Fibroblast of upper back skin (primary cell): ENCODE results near the gene HARS1.
A peak's percentile ranks its signal among the peaks of the same experiment; 100 is the strongest.
"Not testable (repeated sequence)": the region's sequence is repeated elsewhere in the genome, so short reads cannot be mapped to it uniquely, and the experiment has no call there.

Experiments used
- DNase-seq: peaks from one replicate; pipeline ENCODE4 v3.0.0-alpha.2; 2013

Gene HARS1

DNA sequence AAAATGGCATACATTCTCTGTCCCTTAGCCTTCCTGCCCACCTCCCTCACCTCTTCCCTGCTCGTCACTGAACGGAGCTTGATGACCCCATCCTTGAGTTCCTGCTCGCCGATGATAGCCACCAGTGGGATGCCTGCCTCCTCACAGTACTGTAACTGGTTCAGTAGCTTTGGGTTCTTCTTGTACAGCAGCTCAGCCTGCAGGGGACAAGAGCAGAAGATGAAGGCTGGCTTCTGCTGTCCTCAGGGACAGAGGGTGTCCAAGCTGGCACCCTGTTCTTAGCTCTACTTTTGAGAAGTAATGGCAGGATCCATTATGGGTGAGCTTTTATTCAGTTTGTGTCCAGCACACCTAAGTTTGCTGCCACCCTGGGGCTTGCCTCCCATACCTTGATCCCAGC, 16.5 kb downstream of the HARS1 start:
- DNase-seq, result no peak

DNA sequence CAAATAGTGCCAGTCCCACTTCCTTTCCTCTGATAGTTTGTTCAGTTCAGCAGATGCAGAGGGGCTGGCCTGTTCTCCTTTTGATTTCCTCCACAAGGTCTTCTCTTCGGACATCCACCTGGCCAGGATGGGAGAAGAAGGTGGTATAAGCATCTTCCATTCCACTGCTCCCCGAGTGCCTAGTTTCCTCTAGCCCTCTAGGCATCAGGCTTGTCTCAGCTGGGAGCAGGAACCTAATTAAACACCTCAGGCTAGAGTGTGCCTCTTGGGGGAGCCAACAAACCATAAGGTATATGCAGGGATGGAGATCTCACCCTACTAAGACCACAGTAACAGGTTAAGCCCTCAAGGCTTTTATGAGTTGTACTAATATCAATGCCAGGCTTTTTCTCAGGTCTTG, 17.0 kb downstream of the HARS1 start:
- DNase-seq, result no peak

DNA sequence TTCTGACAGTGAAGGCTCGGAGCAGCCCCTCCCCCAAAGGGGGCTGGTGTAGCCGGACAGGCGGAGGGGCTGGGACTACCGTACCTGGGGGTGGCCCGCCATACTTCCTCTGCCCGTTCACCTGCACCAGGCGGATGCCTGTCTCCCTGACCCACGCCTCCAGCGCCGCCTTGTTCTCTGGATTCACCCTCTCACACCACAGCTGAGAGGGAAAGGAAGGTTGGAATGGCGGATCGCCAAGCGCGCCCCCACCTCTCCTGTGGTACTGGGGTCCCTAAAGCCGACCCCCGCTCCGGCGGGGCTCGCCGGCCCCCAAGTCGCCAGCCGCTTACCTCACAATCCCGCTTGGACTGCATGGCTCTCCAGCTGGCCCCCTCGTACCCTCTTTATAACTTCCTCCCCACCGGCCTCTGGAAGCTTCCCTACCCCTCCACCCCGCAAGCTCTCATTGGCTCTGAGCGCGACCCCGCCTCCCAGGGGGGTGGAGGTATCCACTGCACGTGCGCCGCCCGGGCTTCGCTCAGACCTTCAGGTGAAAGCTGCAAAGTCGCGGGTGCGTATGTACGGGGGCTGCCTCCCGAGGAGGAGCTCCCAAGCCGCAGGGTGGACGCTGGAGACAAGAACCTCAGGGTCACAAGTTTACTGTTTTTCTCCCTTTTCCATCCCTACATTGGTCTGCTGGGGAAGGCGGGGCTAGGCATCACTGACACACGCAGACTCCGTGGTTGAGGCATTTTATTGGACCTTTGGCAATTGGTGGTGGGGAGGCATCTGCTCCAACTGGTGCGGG, 17.8 kb downstream of the HARS1 start, which contains the start of gene DND1:
Gene DND1, minus strand, starts transcription at position 390 of the 790 bp plus-strand sequence. Its CDS starts 34 bp downstream, at position 356.
- DNase-seq, result no peak

DNA sequence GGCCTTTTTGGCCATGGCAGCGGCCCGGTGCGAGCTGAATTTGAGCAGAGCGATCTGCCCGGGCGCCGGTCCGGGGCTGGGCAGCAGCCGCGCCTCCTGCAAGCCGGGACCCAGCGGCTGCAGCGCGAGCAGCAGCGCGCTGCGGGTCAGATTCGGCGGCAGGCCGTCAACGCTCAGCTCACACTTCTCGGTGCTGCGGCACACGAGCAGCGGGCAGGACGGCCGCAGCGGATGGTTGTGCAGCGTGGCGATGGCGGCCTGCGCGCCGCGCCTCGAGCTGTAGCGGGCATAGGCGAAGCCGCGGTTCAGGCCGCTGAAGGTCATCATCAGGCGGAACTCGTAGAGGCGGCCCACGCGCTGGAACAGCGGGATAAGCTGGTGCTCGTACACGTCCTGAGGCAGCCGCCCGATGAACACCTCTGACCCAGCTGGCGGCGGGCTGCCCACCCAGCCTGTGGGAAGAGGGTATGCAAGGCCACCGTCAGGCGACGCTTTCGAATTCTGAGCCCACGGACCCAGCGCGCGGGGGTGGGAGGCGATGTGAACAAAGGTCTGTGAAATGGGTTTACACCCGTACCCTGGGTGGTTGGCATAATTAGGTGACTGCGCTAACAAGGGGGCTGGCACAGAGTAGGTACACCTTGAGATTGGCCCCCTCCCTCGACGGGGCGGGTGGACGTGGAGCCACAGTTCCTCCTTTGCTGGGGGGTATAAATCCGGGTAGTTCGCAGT, 18.5 kb downstream of the HARS1 start:
- peak; percentile 10 for DNase-seq

DNA sequence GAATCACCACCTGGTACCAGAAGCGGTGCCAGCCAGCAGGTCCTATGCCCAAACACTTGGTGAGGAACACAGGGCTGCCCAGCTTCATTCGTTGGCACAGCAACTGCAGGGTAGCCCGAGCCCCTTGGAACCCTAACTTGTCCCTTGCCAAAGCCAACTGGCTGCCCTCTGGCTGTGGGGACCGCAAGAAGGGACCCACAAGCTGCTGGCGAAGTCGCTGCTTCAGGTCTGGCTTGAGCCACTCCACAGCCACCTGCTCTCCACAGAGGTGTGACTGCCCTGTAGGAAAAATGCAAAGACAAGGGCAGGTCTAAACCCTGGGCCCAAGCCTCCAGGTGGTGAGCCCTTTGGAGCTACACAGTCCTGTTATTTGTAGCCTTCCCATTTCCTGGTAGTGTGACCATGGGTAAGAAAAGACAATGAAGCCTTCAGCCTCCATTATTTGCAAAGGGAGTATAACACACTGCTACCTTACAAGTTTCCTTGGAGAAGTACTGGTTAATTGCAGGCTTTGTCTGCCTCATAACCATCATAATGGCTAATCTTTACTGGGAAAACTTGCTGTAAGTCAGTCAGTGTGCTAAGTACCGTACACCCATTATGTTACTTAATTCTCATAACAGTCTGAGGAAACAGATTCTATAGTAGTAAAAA, 19.6 kb downstream of the HARS1 start:
- DNase-seq, result no peak

DNA sequence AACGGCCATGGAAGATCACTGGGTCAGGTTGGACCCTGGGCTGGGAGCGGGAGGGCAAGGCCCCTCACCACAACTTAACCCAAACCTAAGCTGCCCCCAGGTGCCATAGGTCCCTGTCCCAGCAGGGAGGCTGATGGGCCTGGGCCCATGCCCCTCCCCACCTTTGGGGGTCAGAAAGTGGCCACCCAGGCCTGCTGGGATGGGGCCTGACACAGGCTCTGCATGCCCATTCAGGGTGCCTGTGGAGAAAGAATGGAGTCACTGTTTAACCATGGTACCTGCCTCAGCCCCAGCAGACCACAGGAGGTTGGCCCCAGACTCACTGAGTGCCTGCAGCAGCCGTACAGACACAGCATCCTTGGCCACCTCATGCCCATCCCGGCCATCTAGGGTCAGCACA, 20.1 kb downstream of the HARS1 start:
- not testable (repeated sequence) for DNase-seq

DNA sequence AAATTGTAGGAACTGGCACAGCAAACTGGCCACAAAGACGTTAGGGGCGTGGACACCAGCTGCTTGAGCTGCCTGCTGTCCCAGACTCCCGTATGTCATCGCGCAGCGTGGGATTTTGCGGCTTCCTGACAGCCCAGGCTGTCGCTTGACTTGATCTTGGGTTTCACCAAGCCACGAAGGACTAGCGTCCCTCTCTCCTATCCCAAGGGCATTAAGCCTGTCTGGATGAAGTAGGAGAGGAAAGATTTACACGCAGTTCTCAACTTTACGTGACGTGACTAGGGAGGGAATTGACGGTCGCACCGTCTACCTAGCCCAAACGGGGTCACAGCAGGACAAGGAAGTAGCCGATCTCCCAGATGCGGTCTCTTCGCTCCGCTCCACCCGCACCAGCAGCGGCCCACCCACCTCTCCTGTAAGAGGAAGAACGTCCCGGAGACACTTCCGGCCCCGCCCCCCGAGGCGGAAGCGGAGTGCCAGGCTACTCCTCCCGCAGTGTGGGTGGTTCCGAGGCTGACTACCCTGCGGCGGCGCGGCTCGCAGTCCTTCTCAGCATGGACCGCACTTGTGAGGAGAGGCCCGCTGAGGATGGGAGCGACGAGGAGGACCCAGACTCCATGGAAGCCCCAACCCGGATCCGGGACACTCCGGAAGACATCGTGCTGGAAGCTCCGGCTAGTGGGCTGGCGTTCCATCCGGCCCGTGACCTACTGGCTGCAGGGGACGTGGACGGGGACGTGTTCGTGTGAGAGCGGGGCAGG, 26.6 kb downstream of the HARS1 start, which contains the start of gene WDR55:
Gene WDR55, plus strand, starts transcription at position 546 of the 761 bp plus-strand sequence. Its CDS starts 9 bp downstream, at position 555.
- DNase-seq, result peak; percentile 92

DNA sequence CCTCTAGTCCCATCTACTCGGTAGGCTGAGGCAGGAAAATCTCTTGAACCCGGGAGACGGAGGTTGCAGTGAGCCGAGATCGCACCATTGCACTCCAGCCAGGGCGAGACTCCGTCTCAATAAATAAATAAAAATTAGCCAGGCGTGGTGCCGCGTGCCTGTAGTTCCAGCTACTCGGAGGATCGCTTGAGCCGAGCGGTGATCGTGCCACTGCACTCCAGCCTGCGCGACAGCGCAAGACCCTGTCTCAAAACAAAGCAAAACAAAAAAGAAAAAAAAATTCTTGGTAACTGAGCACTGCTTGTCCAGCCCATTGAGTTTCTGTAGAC, 27.2 kb downstream of the HARS1 start:
- DNase-seq, result no peak

DNA sequence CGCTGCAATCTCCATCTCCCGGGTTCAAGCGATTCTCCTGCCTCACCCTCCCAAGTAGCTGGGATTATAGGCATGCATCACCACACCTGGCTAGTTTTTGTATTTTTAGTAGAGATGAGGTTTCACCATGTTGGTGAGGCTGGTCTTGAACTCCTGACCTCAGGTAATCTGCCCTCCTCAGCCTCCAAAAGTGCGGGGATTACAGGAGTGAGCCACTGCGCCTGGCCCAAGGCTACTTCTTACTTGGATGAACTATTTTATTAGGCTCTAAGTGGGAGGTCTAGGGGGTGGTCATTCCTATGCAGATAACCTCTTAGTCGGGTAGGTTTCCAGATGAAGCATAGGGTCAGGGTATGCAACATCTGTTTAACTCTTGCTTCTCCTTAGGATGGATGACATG, 30.8 kb downstream of the HARS1 start:
- not testable (repeated sequence) for DNase-seq

DNA sequence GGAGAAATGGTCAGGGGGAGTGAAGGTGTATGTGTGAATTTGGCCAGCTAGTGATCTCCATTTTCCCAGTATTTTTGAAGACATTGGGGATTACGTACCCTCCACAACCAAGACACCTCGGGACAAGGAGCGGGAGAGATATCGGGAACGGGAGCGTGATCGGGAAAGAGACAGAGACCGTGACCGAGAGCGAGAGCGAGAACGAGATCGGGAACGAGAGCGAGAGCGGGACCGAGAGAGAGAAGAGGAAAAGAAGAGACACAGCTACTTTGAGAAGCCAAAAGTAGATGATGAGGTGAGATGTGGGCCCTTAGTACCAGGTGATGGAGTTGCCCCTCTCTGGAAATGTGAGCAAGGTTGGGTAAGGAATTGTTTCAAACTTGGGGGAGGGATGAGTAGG, 32.3 kb downstream of the HARS1 start:
- DNase-seq, result no peak

DNA sequence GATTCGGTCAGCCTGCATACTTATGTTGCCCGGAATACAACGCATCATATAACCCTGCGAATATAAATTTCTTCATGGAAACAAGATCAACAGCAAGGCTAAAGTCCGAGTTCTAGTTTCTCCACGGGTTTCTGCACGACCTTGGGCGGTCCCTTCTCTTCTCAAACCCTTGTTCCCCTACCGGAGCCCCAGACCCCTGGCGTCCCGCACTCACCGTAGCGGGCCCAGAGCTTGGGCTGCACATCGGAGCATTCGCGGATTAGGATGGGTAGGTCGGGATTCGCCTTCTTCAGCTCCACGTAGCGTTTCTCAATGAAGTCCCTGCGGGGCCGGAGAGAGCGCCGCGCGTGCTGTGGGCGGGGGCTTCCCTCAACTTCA, 44.1 kb downstream of the HARS1 start:
- DNase-seq, result no peak

DNA sequence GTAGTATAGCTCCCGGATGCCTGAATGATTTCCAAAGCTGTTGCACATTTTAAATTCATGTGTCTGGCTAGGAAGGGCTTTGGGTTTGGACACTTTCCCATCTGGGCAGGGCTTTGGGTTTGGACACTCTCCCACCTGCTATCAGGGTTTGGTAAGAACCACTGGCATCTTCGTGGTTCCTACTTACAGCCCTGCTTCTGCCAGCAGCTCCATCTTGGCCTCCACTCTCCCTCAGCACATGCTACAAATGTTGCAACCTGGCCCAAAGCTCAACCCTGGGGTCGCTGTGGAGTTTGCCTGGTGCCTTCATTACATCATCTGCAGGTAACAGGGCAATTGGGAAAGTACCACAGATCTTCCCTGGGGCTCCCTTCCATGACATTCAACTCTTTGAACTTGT, 48.5 kb downstream of the HARS1 start:
- DNase-seq, result peak; percentile 56

DNA sequence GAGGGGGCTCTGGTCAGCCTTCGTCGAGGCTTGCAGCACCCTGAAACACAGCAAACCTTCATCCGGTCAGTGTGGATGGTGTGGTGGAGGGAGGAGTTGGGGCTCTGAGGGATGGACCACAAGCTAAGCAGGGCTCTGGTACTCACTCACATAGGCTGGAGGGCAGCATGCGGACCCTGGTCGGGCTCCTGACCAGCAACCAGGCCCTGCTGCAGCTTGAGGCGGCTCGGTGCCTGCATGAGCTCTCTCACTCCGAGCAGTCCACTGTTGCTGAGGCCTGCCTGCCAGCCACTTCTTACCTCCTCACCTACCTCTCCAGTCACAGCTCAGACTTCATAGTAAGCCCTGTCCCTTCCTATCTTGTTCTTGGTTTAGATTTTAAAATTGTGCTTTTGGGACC, 49.5 kb downstream of the HARS1 start:
- no peak for DNase-seq

DNA sequence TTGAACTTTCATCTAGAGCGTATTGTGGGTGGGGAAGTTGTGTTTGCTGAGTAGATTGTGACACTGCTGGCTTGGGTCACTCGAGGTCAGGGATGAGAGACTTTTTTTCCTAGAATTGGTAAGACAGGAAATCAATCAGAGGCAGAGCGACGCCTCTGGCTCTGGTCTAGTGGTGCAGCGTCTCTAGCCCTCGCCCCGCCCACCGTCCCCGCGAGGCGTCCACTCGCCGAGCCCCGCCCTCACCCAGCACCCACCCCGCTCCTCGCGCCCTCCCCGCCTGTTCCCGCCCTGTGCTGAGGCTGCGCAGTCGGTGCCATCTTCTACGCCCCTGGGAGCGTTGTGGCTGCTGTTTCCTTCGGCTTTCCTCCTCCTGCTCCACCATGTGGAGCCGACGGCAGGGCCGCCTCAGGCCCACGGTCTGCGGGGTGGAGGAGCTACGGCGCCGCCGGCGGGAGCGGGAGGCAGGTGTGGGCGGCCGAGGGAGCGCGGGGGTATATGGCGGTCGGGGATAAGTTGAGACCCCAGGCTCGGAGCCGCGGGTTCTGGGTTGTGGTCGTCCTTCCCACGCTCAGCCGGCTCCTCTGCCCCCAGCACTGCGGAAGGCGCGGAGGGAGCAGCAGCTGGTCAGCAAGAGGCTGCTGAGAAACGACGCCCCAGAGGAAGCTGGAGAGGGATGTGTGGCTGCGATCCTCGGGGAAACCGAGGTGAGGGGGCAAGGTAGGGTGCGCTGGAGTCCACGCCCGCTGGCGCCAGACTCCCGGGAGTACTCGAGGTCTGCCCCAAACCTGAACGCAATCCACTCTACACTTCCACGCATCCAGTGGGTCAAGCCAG, 51.8 kb downstream of the HARS1 start, which contains the start of gene TMCO6:
Gene TMCO6, plus strand, starts transcription at position 304 of the 834 bp plus-strand sequence. Its CDS starts 77 bp downstream, at position 381.
- DNase-seq, result peak; percentile 93

DNA sequence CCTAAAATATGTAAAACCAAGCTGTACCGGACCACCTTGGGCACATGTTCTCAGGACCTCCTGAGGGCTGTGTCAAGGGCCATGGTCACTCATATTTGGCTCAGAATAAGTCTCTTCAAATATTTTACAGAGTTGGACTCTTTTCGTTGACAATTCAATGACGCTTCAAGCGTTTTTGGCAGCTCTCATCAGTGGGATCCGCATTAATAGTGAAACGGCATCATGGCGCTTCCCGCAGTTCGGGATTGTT, 52.3 kb downstream of the HARS1 start:
- DNase-seq, result not testable (repeated sequence)

DNA sequence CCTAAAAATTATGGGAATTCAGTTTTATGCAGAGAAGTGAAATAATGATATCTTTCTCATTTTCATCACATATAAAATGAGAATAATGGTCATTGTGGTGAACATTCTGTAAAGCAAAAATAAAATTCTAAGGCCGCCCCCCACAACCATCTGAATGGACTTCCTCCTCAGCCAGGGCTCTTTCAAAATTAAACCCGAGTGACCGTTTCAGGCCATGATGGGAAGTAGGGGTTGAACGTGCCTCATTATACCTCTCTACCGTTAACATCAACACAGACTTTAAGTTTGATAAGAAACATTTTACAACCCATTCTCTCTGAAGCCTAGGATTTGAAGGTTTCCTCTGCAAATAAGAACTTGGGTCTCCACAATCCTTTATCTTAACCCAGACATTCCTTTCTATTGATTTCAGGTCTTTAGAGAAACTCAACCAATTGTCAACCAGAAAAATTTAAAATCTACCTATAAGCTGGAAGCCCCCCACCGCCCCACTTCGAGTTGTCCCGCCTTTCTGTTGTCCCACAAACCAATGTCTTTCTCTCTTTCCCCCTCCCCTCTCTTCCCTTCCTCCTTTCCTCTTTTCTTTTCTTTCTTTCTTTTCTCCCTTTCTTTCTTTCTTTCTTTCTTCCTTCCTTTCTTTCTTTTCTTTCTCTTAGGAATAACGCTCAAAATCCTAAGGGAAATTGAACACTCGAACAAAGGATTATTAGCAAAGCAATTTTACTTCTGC, 53.6 kb downstream of the HARS1 start:
- DNase-seq, result no peak

DNA sequence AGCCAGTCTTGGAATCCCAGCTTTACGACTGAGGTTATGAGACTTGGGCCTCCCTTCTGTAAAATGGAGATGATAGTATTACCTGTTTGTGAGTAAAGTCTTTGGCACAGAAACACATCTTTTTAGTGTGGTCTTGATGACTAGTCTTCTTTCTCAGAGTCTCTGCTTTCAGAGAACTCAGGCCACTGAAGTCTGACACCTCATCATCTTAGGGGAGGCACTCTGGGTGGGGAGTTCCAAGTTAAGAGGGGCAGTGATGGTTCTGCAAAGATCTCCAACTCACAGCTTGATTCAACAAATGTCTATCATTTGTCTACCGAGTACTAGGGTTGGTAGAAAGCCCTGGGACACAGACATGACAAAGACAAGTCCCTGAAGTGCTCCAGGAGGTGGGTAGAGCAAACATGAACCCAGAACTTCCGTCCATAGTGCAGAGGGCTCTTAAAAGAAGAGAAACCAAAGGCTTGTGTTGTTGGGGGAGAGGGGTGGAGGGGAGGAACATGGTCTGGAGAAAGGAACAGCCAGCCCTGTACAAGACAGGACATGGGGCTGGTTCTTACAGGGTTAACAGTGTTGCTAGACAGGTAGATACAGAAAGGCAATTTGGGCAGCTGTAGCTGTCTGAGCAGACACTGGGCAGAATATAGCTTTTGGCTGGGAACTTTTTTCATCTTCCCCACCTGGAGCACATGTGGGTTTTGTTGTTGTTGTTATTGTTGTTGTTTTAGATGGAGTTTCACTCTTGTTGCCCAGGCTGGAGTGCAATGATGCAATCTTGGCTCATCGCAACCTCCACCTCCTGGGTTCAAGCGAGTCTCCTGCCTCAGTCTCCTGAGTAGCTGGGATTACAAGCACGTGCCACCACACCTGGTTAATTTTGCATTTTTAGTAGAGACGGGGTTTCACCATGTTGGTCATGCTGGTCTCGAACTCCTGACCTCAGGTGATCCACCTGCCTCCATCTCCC, 55.6 kb downstream of the HARS1 start:
- no peak for DNase-seq

DNA sequence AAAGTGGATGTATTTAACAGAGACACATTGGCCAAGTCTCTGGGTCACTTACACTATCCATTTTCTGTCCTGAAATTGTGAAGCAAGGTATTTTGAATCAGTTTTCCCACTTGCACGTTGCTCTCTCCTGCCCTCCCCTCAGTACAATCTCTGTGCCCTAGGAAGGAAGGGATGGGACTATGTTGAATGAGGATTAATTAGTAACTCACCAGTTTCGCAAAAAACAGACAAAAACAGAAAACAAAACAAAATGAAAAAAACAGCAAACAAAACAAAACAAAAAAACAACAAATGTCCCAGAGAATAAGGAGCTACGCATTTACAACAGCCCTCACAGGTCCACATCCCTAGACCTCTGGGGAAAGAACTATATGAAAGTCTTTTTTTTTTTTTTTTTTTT, 57.1 kb downstream of the HARS1 start:
- DNase-seq, result no peak

DNA sequence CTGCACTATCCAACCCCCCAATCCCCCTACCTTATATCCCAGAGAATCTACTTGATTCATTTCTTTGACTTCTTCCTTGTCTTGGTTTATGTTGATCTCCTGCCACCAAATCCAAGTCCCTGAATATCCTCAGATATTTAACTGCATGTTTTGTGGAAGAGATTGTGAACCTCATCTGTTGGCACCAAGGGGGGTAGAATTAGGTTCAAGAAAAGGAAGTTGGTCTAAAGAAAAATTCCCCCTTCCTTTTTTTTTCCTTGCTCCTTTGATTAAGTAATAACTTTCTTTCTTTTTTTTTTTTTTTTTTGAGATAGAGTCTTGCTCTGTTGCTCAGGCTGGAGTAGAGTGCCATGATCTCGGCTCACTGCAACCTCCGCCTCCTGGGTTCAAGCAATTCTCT, 57.7 kb downstream of the HARS1 start:
- no peak for DNase-seq

DNA sequence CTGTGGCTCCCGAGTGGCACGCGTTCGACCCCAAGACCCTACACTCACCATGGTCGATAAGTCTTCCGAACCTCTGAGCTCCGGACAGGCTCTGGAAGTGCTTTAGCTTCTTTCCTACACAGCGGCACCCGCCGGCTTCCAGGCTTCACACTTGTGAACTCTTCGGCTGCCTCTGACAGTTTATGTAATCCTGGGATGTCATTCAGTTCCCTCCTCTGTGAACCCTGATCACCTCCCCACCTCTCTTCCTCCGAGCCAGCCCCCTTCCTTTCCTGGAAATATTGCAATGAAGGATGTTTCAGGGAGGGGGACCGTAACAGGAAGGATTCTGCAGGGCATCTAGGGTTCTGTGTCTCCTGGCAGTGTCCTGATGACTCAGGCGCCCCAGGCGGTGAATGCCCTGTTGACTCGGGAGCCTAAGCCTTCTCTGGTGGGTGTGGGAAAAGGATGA, 58.1 kb downstream of the HARS1 start, which contains the start of gene CD14:
Gene CD14, minus strand, starts transcription at position 155 of the 451 bp plus-strand sequence. Its CDS starts 104 bp downstream, at position 51.
- no peak for DNase-seq
